HEK293 (cell line): ENCODE results near the gene LGI2.

Experiments used
- CTCF ChIA-PET: fragments of 350-600 bp; formaldehyde crosslinking; extraction: SDS; loops from one replicate; lab custom pipeline; 2021; ENCODE audit warnings: antibody characterized with exemption; lab: Yijun Ruan, JAX
- POLR2A ChIA-PET: fragments of 300-600 bp; formaldehyde crosslinking; extraction: SDS; loops from one replicate; lab custom pipeline; 2020; ENCODE audit warnings: antibody characterized with exemption, inconsistent platforms; lab: Yijun Ruan, JAX
- H3K27ac ChIP-seq: fragments of 200-500 bp; sonication (Bioruptor generic); 2 replicates; pipeline ENCODE4 v1.5.1; 2014; ENCODE audit warnings: low read depth, low read length, control low read depth, inconsistent platforms; ENCODE audit errors: extremely low read depth
- H3K36me3 ChIP-seq, 2 experiments: fragments of 200-500 bp in 1 of 2; sonication (Bioruptor generic) in 1 of 2; 1 replicate in 1 of 2; 2 replicates in 1 of 2; pipeline ENCODE4 v1.5.1; 2014 to 2017; ENCODE audit warnings: inconsistent platforms in 2 of 2, low read length in 2 of 2; ENCODE audit not compliant: control insufficient read depth in 2 of 2, insufficient read depth in 1 of 2
- H3K4me1 ChIP-seq: fragments of 200-500 bp; sonication (Bioruptor generic); 2 replicates; pipeline ENCODE4 v1.5.1; 2014; ENCODE audit warnings: mild to moderate bottlenecking, low read length, inconsistent platforms; ENCODE audit not compliant: control insufficient read depth, insufficient read depth
- H3K4me3 ChIP-seq: 2 replicates; pipeline ENCODE4 v1.5.1; 2011; ENCODE audit warnings: low read depth, mild to moderate bottlenecking, control low read depth, low read length, moderate library complexity
- H3K9me3 ChIP-seq: fragments of 200-500 bp; sonication (Bioruptor generic); 2 replicates; pipeline ENCODE4 v1.5.1; 2014; ENCODE audit warnings: low read depth, low read length, inconsistent platforms; ENCODE audit not compliant: control insufficient read depth, insufficient read depth
- AEBP2 ChIP-seq: fragments of 450-650 bp; formaldehyde crosslinking; IDR thresholded peaks from 2 replicates; pipeline ENCODE4 v1.5.1; 2016; ENCODE audit warnings: missing biosample characterization, missing genetic modification characterization, borderline replicate concordance
- GLIS2 ChIP-seq: fragments of 450-650 bp; formaldehyde crosslinking; IDR thresholded peaks from 2 replicates; pipeline ENCODE4 v1.5.1; 2016; ENCODE audit warnings: missing biosample characterization, missing genetic modification characterization
- KLF16 ChIP-seq: fragments of 450-650 bp; formaldehyde crosslinking; IDR thresholded peaks from 2 replicates; pipeline ENCODE4 v1.5.1; 2017; ENCODE audit warnings: missing biosample characterization, missing genetic modification characterization
- KLF8 ChIP-seq: fragments of 450-650 bp; formaldehyde crosslinking; IDR thresholded peaks from 2 replicates; pipeline ENCODE4 v1.5.1; 2016; ENCODE audit warnings: missing biosample characterization, missing genetic modification characterization
- PATZ1 ChIP-seq: fragments of 450-650 bp; formaldehyde crosslinking; IDR thresholded peaks from 2 replicates; pipeline ENCODE4 v1.5.1; 2016; ENCODE audit warnings: missing biosample characterization, missing genetic modification characterization
- PBX3 ChIP-seq: sonication (generic); formaldehyde crosslinking; IDR thresholded peaks from 2 replicates; pipeline ENCODE4 v1.8.1; 2022; ENCODE audit warnings: mild to moderate bottlenecking, moderate library complexity, missing genetic modification reagents
- PRDM1 ChIP-seq: fragments of 450-650 bp; formaldehyde crosslinking; IDR thresholded peaks from 2 replicates; pipeline ENCODE4; 2016; ENCODE audit warnings: missing biosample characterization, missing genetic modification characterization
- SCRT2 ChIP-seq: fragments of 450-650 bp; formaldehyde crosslinking; IDR thresholded peaks from 2 replicates; pipeline ENCODE4 v1.5.1; 2016; ENCODE audit warnings: missing biosample characterization, missing genetic modification characterization
- SP7 ChIP-seq: fragments of 450-650 bp; formaldehyde crosslinking; IDR thresholded peaks from 2 replicates; pipeline ENCODE4 v1.5.1; 2016; ENCODE audit warnings: missing biosample characterization, missing genetic modification characterization
- ZBTB10 ChIP-seq: fragments of 450-650 bp; formaldehyde crosslinking; IDR thresholded peaks from 2 replicates; pipeline ENCODE4 v1.5.1; 2016; ENCODE audit warnings: missing biosample characterization, missing genetic modification characterization
- ZBTB26 ChIP-seq: fragments of 450-650 bp; formaldehyde crosslinking; optimal IDR thresholded peaks from 2 replicates; pipeline ENCODE3; 2016; ENCODE audit warnings: missing biosample characterization, mild to moderate bottlenecking, missing genetic modification characterization
- ZIC2 ChIP-seq: fragments of 450-650 bp; formaldehyde crosslinking; IDR thresholded peaks from 2 replicates; pipeline ENCODE4 v1.5.1; 2016; ENCODE audit warnings: missing biosample characterization, missing genetic modification characterization
- ZNF132 ChIP-seq: fragments of 450-650 bp; formaldehyde crosslinking; IDR thresholded peaks from 2 replicates; pipeline ENCODE4 v1.5.1; 2017; ENCODE audit warnings: missing biosample characterization, missing genetic modification characterization, borderline replicate concordance
- ZNF155 ChIP-seq: fragments of 450-650 bp; formaldehyde crosslinking; IDR thresholded peaks from 2 replicates; pipeline ENCODE4 v1.5.1; 2016; ENCODE audit warnings: missing biosample characterization, missing genetic modification characterization
- ZNF18 ChIP-seq: fragments of 450-650 bp; formaldehyde crosslinking; IDR thresholded peaks from 2 replicates; pipeline ENCODE4 v1.5.1; 2016; ENCODE audit warnings: missing biosample characterization, missing genetic modification characterization
- ZNF221 ChIP-seq: fragments of 450-650 bp; formaldehyde crosslinking; IDR thresholded peaks from 2 replicates; pipeline ENCODE4 v1.5.1; 2017; ENCODE audit warnings: missing biosample characterization, missing genetic modification characterization, borderline replicate concordance
- ZNF335 ChIP-seq: fragments of 450-650 bp; formaldehyde crosslinking; conservative IDR thresholded peaks from 2 replicates; pipeline ENCODE4 v1.5.1; 2016; ENCODE audit warnings: missing biosample characterization, missing genetic modification characterization
- ZNF341 ChIP-seq: fragments of 450-650 bp; formaldehyde crosslinking; IDR thresholded peaks from 2 replicates; pipeline ENCODE4; 2016; ENCODE audit warnings: low read depth, missing biosample characterization, missing genetic modification characterization
- ZNF473 ChIP-seq: fragments of 450-650 bp; formaldehyde crosslinking; IDR thresholded peaks from 2 replicates; pipeline ENCODE4 v1.5.1; 2017; ENCODE audit warnings: missing biosample characterization, missing genetic modification characterization
- ZNF514 ChIP-seq: fragments of 450-650 bp; formaldehyde crosslinking; IDR thresholded peaks from 2 replicates; pipeline ENCODE4 v1.5.1; 2016; ENCODE audit warnings: missing biosample characterization, missing genetic modification characterization
- ZNF580 ChIP-seq: fragments of 450-650 bp; formaldehyde crosslinking; IDR thresholded peaks from 2 replicates; pipeline ENCODE4 v1.5.1; 2016; ENCODE audit warnings: missing biosample characterization, missing genetic modification characterization
- ZNF658 ChIP-seq: fragments of 450-650 bp; formaldehyde crosslinking; IDR thresholded peaks from 2 replicates; pipeline ENCODE4; 2016; ENCODE audit warnings: missing biosample characterization, missing genetic modification characterization
- ZNF701 ChIP-seq: fragments of 450-650 bp; formaldehyde crosslinking; IDR thresholded peaks from 2 replicates; pipeline ENCODE4 v1.5.1; 2016; ENCODE audit warnings: missing biosample characterization, missing genetic modification characterization
- ZNF837 ChIP-seq: fragments of 450-650 bp; formaldehyde crosslinking; IDR thresholded peaks from 2 replicates; pipeline ENCODE4 v1.5.1; 2016; ENCODE audit warnings: missing biosample characterization, missing genetic modification characterization
- ZSCAN16 ChIP-seq: fragments of 450-650 bp; formaldehyde crosslinking; IDR thresholded peaks from 2 replicates; pipeline ENCODE4 v1.5.1; 2016; ENCODE audit warnings: missing biosample characterization, missing genetic modification characterization
- ZSCAN18 ChIP-seq: fragments of 450-650 bp; formaldehyde crosslinking; IDR thresholded peaks from 2 replicates; pipeline ENCODE4 v1.5.1; 2016; ENCODE audit warnings: missing biosample characterization, missing genetic modification characterization

Gene LGI2

GRCh38 chr4:25030277-25031076 lies at the start of gene LGI2:
LGI2 (minus strand) TSS chr4:25030946; CDS start chr4:25030693, 253 bp downstream.
- ChIA-PET CTCF (no interaction called here), POLR2A (no interaction called here)
- Histone ChIP-seq H3K4me3 (peak within 1 kb of the TSS; percentile 48), H3K4me1 (no peaks in the 10 kb centered on the region), H3K27ac (no peak within 1 kb of the TSS; the same call in 1 of the 2 replicates), H3K36me3 (no peaks in the 10 kb centered on the region), H3K9me3 (no peaks in the 10 kb centered on the region)
- TF ChIP-seq ZNF580 (tag by site-specific recombination): no peak
- TF ChIP-seq ZNF18 (tag by site-specific recombination): no peak
- TF ChIP-seq ZNF155 (tag by site-specific recombination): no peak
- no peak for TF ChIP-seq KLF16 (tag by site-specific recombination)
- no peak for TF ChIP-seq KLF8 (tag by site-specific recombination)
- TF ChIP-seq ZNF132 (tag by site-specific recombination): no peak
- no peak for TF ChIP-seq ZBTB10 (tag by site-specific recombination)
- TF ChIP-seq ZBTB26 (tag by site-specific recombination): peak; percentile 53
- TF ChIP-seq ZIC2 (tag by site-specific recombination): no peak; the same call in 1 of the 2 replicates
- no peak for TF ChIP-seq SP7 (tag by site-specific recombination)
- TF ChIP-seq GLIS2 (tag by site-specific recombination): 0 out of 2 replicates have a peak, but pooled peaks have one; percentile 11
- no peak for TF ChIP-seq ZNF658 (tag by site-specific recombination)
- no peak for TF ChIP-seq ZSCAN16
- TF ChIP-seq ZNF341 (tag by site-specific recombination): no peak
- peak; percentile 32 for TF ChIP-seq ZNF335 (tag by site-specific recombination)
- no peak for TF ChIP-seq PBX3 (CRISPR knock-in tag)
- TF ChIP-seq ZSCAN18 (tag by site-specific recombination): no peak
- no peak for TF ChIP-seq SCRT2 (tag by site-specific recombination)
- no peak for TF ChIP-seq PRDM1 (tag by site-specific recombination)
- no peak for TF ChIP-seq ZNF701 (tag by site-specific recombination)
- 0 out of 2 replicates have a peak, but pooled peaks have one; percentile 17 for TF ChIP-seq PATZ1 (tag by site-specific recombination)
- no peak for TF ChIP-seq ZNF837 (tag by site-specific recombination)
- TF ChIP-seq ZNF473 (tag by site-specific recombination): no peak
- TF ChIP-seq ZNF221 (tag by site-specific recombination): no peak
- no peak for TF ChIP-seq ZNF514 (tag by site-specific recombination)
- TF ChIP-seq AEBP2 (tag by site-specific recombination): no peak
